ENCODE data around the gene CMTM2. TPM values are rescaled to one million over a fixed set of nuclear protein-coding genes. Genes with fewer than 3 reads are reported as not detected.
A peak's percentile ranks its signal among the peaks of the same experiment; 100 is the strongest.

Gene CMTM2
- total and polyA plus RNA-seq, 2 of the 4 experiments (the other 2 are of a cell fraction): not detected

DNA sequence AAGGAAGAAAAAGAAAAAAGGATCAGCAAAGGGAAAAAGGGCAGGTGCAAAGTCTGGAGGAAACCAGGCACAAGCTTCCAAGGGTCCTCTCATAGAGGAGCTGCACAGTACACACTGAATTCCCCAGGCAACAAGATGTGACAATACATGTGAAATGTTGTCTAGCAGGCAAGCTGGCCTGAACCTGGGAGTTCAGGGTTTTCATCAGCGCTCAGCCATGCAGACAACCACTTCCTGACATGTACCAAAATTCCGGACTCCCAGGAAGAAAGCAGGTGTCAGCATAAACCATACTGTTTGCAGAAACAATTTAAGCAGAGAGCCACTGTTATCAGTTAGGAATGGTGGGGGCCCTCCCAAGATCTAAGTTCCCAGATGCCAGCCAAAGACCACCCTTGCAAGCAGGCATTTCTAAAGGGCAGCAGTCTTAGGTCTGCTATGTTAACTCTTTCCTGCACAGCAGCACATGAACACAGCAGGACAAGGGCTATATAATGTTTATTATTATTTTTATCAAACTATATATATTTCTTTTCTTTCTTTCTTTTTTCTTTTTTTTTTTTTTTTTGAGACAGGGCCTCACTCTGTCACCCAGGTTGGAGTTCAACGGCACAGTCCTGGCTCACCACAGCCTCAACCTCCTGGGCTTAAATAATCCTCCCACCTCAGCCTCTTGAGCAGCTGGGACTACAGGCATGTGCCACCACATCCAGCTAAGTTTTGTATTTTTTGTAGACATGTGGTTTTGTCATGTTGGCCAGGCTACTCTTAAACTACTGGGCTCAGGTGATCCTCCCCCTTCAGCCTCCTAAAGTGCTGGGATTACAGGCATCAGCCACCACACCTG is 39.4 kb upstream of the CMTM2 start:
- ATAC-seq (ENCODE audit: low read depth): no peak
- Histone ChIP-seq H3K4ac (ENCODE audit: low read depth, low read length) (no peak overlapping the region), H4K5ac (ENCODE audit: low read depth, low read length) (no peak overlapping the region), H3K4me2 (ENCODE audit: low read depth, low read length) (no peak overlapping the region), H3K18ac (ENCODE audit: low read depth, low read length) (no peak overlapping the region), H2AK9ac (replicated peaks; ENCODE audit: low read depth, low read length, poor library complexity) (no peak overlapping the region), H3K4me3 (ENCODE audit: insufficient read depth, low read depth, low read length) (no peak overlapping the region), H3K14ac (replicated peaks; ENCODE audit: low read depth, low read length) (no peak overlapping the region), H4K20me1 (ENCODE audit: insufficient read depth, low read length) (no peaks in the 10 kb centered on the region), H3K27me3 (ENCODE audit: control insufficient read depth, insufficient read depth, low read length) (no peaks in the 10 kb centered on the region), H3K23ac (ENCODE audit: low read depth, low read length) (no peak overlapping the region), H2BK5ac (ENCODE audit: low read depth, low read length, poor library complexity, severe bottlenecking) (no peak overlapping the region), H2BK120ac (ENCODE audit: low read depth, low read length) (no peak overlapping the region), H3K27ac (ENCODE audit: insufficient read depth, low read length) (no peak overlapping the region), H3K4me1 (ENCODE audit: control insufficient read depth, insufficient read depth, low read length) (no peaks in the 10 kb centered on the region), H4K8ac (ENCODE audit: low read depth in 2 of 2, low read length in 2 of 2) (no peak overlapping the region), H2BK15ac (ENCODE audit: low read depth, low read length) (no peak overlapping the region), H3K9me3 (ENCODE audit: control insufficient read depth, insufficient read depth, low read length) (no peaks in the 10 kb centered on the region), H3K56ac (ENCODE audit: extremely low read depth, insufficient read depth, low read length) (no peak overlapping the region), H4K91ac (ENCODE audit: insufficient read depth, low read depth, low read length) (no peak overlapping the region), H3K79me1 (ENCODE audit: low read depth in 1 of 2, low read length in 2 of 2) (no peaks in the 10 kb centered on the region), H2AK5ac (ENCODE audit: low read depth, low read length) (no peak overlapping the region), H3K9ac (ENCODE audit: low read depth, low read length) (no peak overlapping the region), H3K36me3 (ENCODE audit: control insufficient read depth, insufficient read depth, low read length) (peaks cover 24% of the 10 kb centered on the region), H2BK20ac (ENCODE audit: low read depth, low read length) (no peak overlapping the region), H3K9me1 (ENCODE audit: insufficient read depth, low read length) (peaks cover 7% of the 10 kb centered on the region; the same call in 1 of the 2 replicates), H2AFZ (replicated peaks; ENCODE audit: low read length, poor library complexity) (no peak overlapping the region)
- POLR2A ChIA-PET (ENCODE audit: unreplicated experiment): no interaction called here
- CTCF ChIA-PET: interaction anchor here (0.5 kb wide), 1 partner anchor 175 kb away, joined by 3 read pairs; no protein-coding TSS in a partner anchor
- no CpG with 5 or more reads among the region's 3 CpGs for WGBS, 2 experiments (ENCODE audit: extremely low coverage in 2 of 2, insufficient read length in 1 of 2)
- BruUV-seq (replicated peaks): no TSS peak
- no peak for DNase-seq
- TF ChIP-seq MAFK (IDR thresholded peaks at IDR 0.05; ENCODE audit: low read depth, low read length) (peak; percentile 36), BHLHE40 (IDR thresholded peaks at IDR 0.05; ENCODE audit: low read depth, low read length) (no peak), CHD1 (IDR thresholded peaks at IDR 0.05; ENCODE audit: low read depth, low read length) (no peak), FOS (IDR thresholded peaks at IDR 0.05; ENCODE audit: low read depth, low read length) (no peak), MAZ (IDR thresholded peaks at IDR 0.05; ENCODE audit: borderline replicate concordance, low read depth, low read length) (no peak), NFE2L2 (IDR thresholded peaks at IDR 0.05; ENCODE audit: low read depth, low read length) (no peak)
- in situ Hi-C loops (cut with MboI; ENCODE audit: low sequenced_read_pairs) (no loop called here), dilution Hi-C loops (cut with HindIII; ENCODE audit: low sequenced_read_pairs, unreplicated experiment) (no loop called here), intact Hi-C loops (cut with micrococcal nuclease) (no loop called here)
